GM12878 (cell line): ENCODE data around the gene SHC3. TPM values are rescaled to one million over a fixed set of nuclear protein-coding genes. Genes with fewer than 3 reads are reported as not detected.

Source experiments
- ATAC-seq: fragments of 200-7000 bp; cut with Tn5 transposase; 3 replicates; pipeline ENCODE4 v1.9.1; 2020; ENCODE audit warnings: mild to moderate bottlenecking, moderate library complexity
- BruUV-seq: library from RNA; stranded (reverse); fragments of 400-500 nt; replicated peaks from 2 replicates; lab custom pipeline; 2021; lab: Mats Ljungman, UMichigan
- CTCF ChIA-PET: fragments of 300-600 bp; sonication (Branson Sonifier 250); formaldehyde crosslinking; extraction: SDS; loops from one replicate; lab custom pipeline; 2021; ENCODE audit warnings: inconsistent platforms; lab: Yijun Ruan, JAX
- POLR2A ChIA-PET: fragments of 350-600 bp; formaldehyde crosslinking; extraction: SDS; loops from one replicate; lab custom pipeline; 2021; ENCODE audit warnings: inconsistent platforms; lab: Charles Lee
- RAD21 ChIA-PET: fragments of 300-600 bp; sonication (Branson Sonifier 250); formaldehyde crosslinking; loops from one replicate; lab custom pipeline; 2023; ENCODE audit warnings: antibody characterized with exemption; ENCODE audit not compliant: unreplicated experiment; lab: Charles Lee
- SMC1A ChIA-PET: fragments of 300-600 bp; sonication (Branson Sonifier 250); formaldehyde crosslinking; loops from one replicate; lab custom pipeline; 2023; ENCODE audit not compliant: unreplicated experiment, uncharacterized antibody; lab: Charles Lee
- DNase-seq: peaks from one replicate; pipeline ENCODE4 v3.0.0-alpha.2; 2011; ENCODE audit warnings: low read depth, low spot score
- FAIRE-seq: peaks from 3 replicates; lab custom pipeline; 2011; peaks lifted over from hg19 to GRCh38; lab: Jason Lieb, UNC
- H2AFZ ChIP-seq: 2 replicates; pipeline ENCODE4 v1.6.0; 2011; ENCODE audit warnings: low read depth, low read length, control low read depth; ENCODE audit not compliant: control insufficient read depth
- H3K27ac ChIP-seq: 2 replicates; pipeline ENCODE4 v1.5.1; 2011; ENCODE audit warnings: control low read depth; ENCODE audit not compliant: control insufficient read depth, insufficient read depth
- H3K27me3 ChIP-seq, 2 experiments: replicated peaks in 1 of 2; 2 replicates each; pipeline versions ENCODE4 v1.6.0 to v1.6.1; 2011; ENCODE audit warnings: low read length in 1 of 2; ENCODE audit not compliant: control insufficient read depth in 2 of 2, insufficient read depth in 2 of 2
- H3K36me3 ChIP-seq, 2 experiments: 2 replicates each; pipeline ENCODE4 v1.5.1; 2011; ENCODE audit warnings: low read length in 1 of 2; ENCODE audit not compliant: control insufficient read depth in 2 of 2, insufficient read depth in 2 of 2
- H3K4me1 ChIP-seq: 2 replicates; pipeline ENCODE4 v1.6.1; 2011; ENCODE audit warnings: mild to moderate bottlenecking, low read length, moderate library complexity, mixed read lengths; ENCODE audit not compliant: control insufficient read depth, insufficient read depth
- H3K4me2 ChIP-seq: 2 replicates; pipeline ENCODE4 v1.6.0; 2011; ENCODE audit warnings: control low read depth; ENCODE audit not compliant: control insufficient read depth, insufficient read depth
- H3K4me3 ChIP-seq: fragments of 200-600 bp; sonication (generic); 2 replicates; pipeline ENCODE4 v1.5.1; 2016
- H3K79me2 ChIP-seq: 2 replicates; pipeline ENCODE4 v1.6.0; 2011; ENCODE audit warnings: low read length; ENCODE audit not compliant: control insufficient read depth, insufficient read depth
- H3K9ac ChIP-seq: 2 replicates; pipeline ENCODE4 v1.8.0; 2011; ENCODE audit warnings: low read length, control low read depth, mixed read lengths; ENCODE audit not compliant: control insufficient read depth, insufficient read depth
- H3K9me3 ChIP-seq: replicated peaks from 3 replicates; pipeline ENCODE4 v1.5.1; 2011; ENCODE audit warnings: mild to moderate bottlenecking, low read length; ENCODE audit not compliant: control insufficient read depth, insufficient read depth
- H4K20me1 ChIP-seq: 2 replicates; pipeline ENCODE4 v1.6.0; 2011; ENCODE audit not compliant: control insufficient read depth, insufficient read depth
- CBX3 ChIP-seq: fragments of 200-600 bp; sonication (generic); IDR thresholded peaks from 2 replicates; pipeline ENCODE4 v1.6.1; 2016; ENCODE audit warnings: low read depth, borderline replicate concordance
- CBX5 ChIP-seq: sonication (generic); IDR thresholded peaks from 2 replicates; pipeline ENCODE4 v1.6.1; 2016; ENCODE audit warnings: low read depth, moderate library complexity, mild to moderate bottlenecking, inconsistent platforms
- EP300 ChIP-seq, 2 experiments: fragments of 150-350 bp in 1 of 2; IDR thresholded peaks; 2 replicates each; pipeline ENCODE4 v1.6.1; 2011 to 2012; ENCODE audit warnings: low read depth in 2 of 2, low read length in 2 of 2, borderline replicate concordance in 1 of 2, improper control_type of control experiment in 1 of 2, inconsistent platforms in 1 of 2; ENCODE audit not compliant: control insufficient read depth in 1 of 2
- JUND ChIP-seq: IDR thresholded peaks from 2 replicates; pipeline ENCODE4 v1.6.1; 2012; ENCODE audit warnings: low read depth, mild to moderate bottlenecking, low read length, improper control_type of control experiment, moderate library complexity
- POU2F2 ChIP-seq: IDR thresholded peaks from 3 replicates; pipeline ENCODE4 v1.6.1; 2011; ENCODE audit warnings: low read depth, mild to moderate bottlenecking, low read length, borderline replicate concordance
- PRDM15 ChIP-seq: fragments of 450-650 bp; formaldehyde crosslinking; IDR thresholded peaks from 2 replicates; pipeline ENCODE4 v1.4.0; 2020; ENCODE audit warnings: mild to moderate bottlenecking, moderate library complexity
- SP1 ChIP-seq: IDR thresholded peaks from one replicate; pipeline ENCODE4 v1.6.1; 2011; ENCODE audit warnings: low read depth, low read length
- YY1 ChIP-seq: IDR thresholded peaks from 2 replicates; pipeline ENCODE4 v1.6.1; 2011; ENCODE audit warnings: low read depth, mild to moderate bottlenecking, low read length
- ZNF207 ChIP-seq: fragments of 450-650 bp; IDR thresholded peaks from 2 replicates; pipeline ENCODE4 v1.6.1; 2014; ENCODE audit warnings: antibody characterized with exemption, mild to moderate bottlenecking, borderline replicate concordance
- in situ Hi-C: fragments of 300-500 bp; cut with MboI; formaldehyde crosslinking; loops from 9 replicates; pipeline ENCODE4 v1.14.3; 2018; ENCODE audit warnings: mixed read lengths
- intact Hi-C: fragments of 100-400 bp; cut with micrococcal nuclease; formaldehyde crosslinking; loops from one replicate; pipeline ENCODE4 v1.14.2; 2022; ENCODE audit not compliant: unreplicated experiment
- polyA plus RNA-seq, 11 experiments: library from polyadenylated mRNA; depleted of rRNA in 4 of 11; unstranded in 6 of 11; stranded (reverse) in 5 of 11; fragments of >200 nt; fragmentation: Nextera tagmentation in 4 of 11; fragmentation: Illumina TruSeq in 1 of 11; extraction: Ambion mirVana in 4 of 11; extraction: Trizol in 1 of 11; gene quantifications; 1 replicate in 1 of 11; 2 replicates in 10 of 11; pipeline versions ENCODE4 v1.2.1 to v1.2.3, GENCODE V29; 2011 to 2016; ENCODE audit warnings: inconsistent platforms in 2 of 11, missing spikeins in 2 of 11, low read depth in 1 of 11
- total RNA-seq, 4 experiments: library from RNA; depleted of rRNA in 3 of 4; stranded (reverse); fragments of >200 nt in 3 of 4; fragmentation: Illumina TruSeq in 1 of 4; extraction: Trizol in 1 of 4; gene quantifications; 2 replicates each; pipeline versions ENCODE4 v1.2.1 to v1.2.3, GENCODE V29; 2013 to 2021
- TF ChIP-seq, protein P1 (sequence below): IDR thresholded peaks from 2 replicates; pipeline ENCODE4 v1.6.1; 2011; ENCODE audit warnings: borderline replicate concordance, low read depth, mild to moderate bottlenecking, moderate library complexity, mixed read lengths, low read length; ENCODE audit not compliant: insufficient read depth; ENCODE audit errors: extremely low read length
- TF ChIP-seq, protein P2 (sequence below): fragments of 450-650 bp; IDR thresholded peaks from 2 replicates; pipeline ENCODE4 v1.6.1; 2016; ENCODE audit warnings: mild to moderate bottlenecking

The SHC3 gene
- total and polyA plus RNA-seq, 10 of the 15 experiments (the other 5 are each of a cell fraction or from before 2014, with no cell fraction given), result 0.01 to 0.06 TPM; not detected in 8

DNA sequence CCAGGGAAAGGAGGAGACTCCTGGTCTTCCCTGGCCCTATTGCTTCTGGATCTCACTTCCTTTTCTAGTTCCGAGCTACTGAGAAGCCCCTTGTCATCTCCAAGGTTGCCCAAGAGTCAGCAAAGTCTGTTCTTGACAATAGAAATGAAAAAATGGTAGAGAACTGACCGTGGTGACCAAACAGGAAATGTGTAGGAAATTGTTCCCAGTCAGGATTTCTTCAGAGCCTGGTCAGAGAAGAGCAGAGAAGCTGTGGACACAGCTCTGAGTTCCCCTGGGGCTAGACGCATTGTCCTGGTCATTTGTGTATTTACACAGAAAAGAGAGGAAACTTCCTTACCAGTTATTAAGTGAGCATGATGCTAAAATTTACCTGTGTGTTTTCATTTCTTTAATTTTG lies 151.7 kb downstream of the SHC3 start (continued):
- TF ChIP-seq PRDM15, result no peak
- TF ChIP-seq, all 136 proteins: peak for 0

DNA sequence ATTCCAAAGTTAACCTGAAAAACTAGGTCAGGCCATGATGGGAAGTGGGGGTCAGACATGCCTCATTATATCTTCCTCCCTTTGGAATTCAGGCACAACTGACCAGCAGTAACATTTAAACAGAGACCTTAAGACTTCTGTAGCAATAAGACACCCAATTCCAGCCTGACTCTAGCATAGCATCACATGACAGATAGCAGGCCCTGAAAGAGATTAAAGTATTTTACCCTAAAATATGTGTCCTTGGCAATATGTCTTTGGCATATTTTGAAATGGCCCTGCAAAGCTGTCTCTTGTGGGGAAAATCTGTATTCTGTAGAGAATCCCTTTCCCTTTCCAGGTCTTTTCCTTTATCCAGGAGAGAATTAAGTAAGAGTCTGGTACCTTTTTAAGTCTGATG lies 153.1 kb downstream of the SHC3 start:
- Histone ChIP-seq H3K4me3 (no peak overlapping the region), H2AFZ (no peak overlapping the region), H3K27me3 (no peaks in the 10 kb centered on the region), H3K4me2 (no peak overlapping the region), H3K36me3 (no peaks in the 10 kb centered on the region), H3K27ac (no peak overlapping the region), H3K9ac (no peak overlapping the region), H4K20me1 (no peaks in the 10 kb centered on the region), H3K79me2 (no peaks in the 10 kb centered on the region), H3K4me1 (no peaks in the 10 kb centered on the region)
- ChIA-PET POLR2A (no interaction called here), RAD21 (no interaction called here), CTCF (no interaction called here), SMC1A (no interaction called here)
- intact Hi-C loops (no loop called here), in situ Hi-C loops (no loop called here)
- no peak for FAIRE-seq
- ATAC-seq, result no peak
- TF ChIP-seq ZNF207 (no peak), YY1 (no peak), CBX3 (no peak), SP1 (no peak), CBX5 (no peak), POU2F2 (no peak), JUND (no peak), EP300 (IDR thresholded peaks at IDR 0.05; ENCODE audit: borderline replicate concordance in 1 of 2, control insufficient read depth in 1 of 2, low read depth in 2 of 2, low read length in 2 of 2) (no peak)
- TF ChIP-seq, protein P1, sequence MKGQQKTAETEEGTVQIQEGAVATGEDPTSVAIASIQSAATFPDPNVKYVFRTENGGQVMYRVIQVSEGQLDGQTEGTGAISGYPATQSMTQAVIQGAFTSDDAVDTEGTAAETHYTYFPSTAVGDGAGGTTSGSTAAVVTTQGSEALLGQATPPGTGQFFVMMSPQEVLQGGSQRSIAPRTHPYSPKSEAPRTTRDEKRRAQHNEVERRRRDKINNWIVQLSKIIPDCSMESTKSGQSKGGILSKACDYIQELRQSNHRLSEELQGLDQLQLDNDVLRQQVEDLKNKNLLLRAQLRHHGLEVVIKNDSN, result no peak
- TF ChIP-seq, protein P2, sequence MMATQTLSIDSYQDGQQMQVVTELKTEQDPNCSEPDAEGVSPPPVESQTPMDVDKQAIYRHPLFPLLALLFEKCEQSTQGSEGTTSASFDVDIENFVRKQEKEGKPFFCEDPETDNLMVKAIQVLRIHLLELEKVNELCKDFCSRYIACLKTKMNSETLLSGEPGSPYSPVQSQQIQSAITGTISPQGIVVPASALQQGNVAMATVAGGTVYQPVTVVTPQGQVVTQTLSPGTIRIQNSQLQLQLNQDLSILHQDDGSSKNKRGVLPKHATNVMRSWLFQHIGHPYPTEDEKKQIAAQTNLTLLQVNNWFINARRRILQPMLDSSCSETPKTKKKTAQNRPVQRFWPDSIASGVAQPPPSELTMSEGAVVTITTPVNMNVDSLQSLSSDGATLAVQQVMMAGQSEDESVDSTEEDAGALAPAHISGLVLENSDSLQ, result no peak
- TF ChIP-seq, all 136 proteins: peak for 0
- no peak for DNase-seq
- H3K9me3 ChIP-seq, result no peaks in the 10 kb centered on the region
- BruUV-seq, result no TSS peak
